ENCODE measurements around the gene GPR39.

GRCh38 chr2:132538331-132538855, 121.8 kb downstream of the GPR39 start:
- TF ChIP-seq POLR2A (IDR thresholded peaks at IDR 0.05) (no peak), CTCF (IDR thresholded peaks at IDR 0.05) (no peak)

Data from Peyer's patch (tissue), 4 donors.